Activated B cell treated with CpG ODN at 0.5 μM for 24 hours (primary cell): ENCODE measurements around the gene KLHDC8A. TPM values are rescaled to one million over a fixed set of nuclear protein-coding genes. Genes with fewer than 3 reads are reported as not detected.

Source experiments
- ATAC-seq: fragments of 200-7000 bp; cut with Tn5 transposase; one replicate; pipeline ENCODE4 v1.10.0; 2021; ENCODE audit warnings: low read depth, mild to moderate bottlenecking, moderate library complexity
- CTCF ChIA-PET: fragments of 350-600 bp; sonication (Branson Sonifier 250); formaldehyde crosslinking; loops from one replicate; lab custom pipeline; 2021; ENCODE audit warnings: antibody characterized with exemption; lab: Charles Lee
- POLR2A ChIA-PET: fragments of 350-600 bp; sonication (Branson Sonifier 250); formaldehyde crosslinking; loops from one replicate; lab custom pipeline; 2021; ENCODE audit warnings: antibody characterized with exemption; lab: Charles Lee
- DNase-seq: peaks from one replicate; pipeline ENCODE4 v3.0.0; 2022
- H3K27ac Mint-ChIP-seq: one replicate; pipeline ENCODE4 v1.8.0; 2020; ENCODE audit warnings: mixed read lengths
- H3K27me3 Mint-ChIP-seq: one replicate; pipeline ENCODE4 v1.8.0; 2021; ENCODE audit warnings: mixed read lengths
- H3K36me3 Mint-ChIP-seq: one replicate; pipeline ENCODE4 v1.8.0; 2021; ENCODE audit warnings: low read depth, mixed read lengths
- H3K4me1 Mint-ChIP-seq: one replicate; pipeline ENCODE4 v1.8.0; 2021; ENCODE audit warnings: mixed read lengths
- H3K4me3 Mint-ChIP-seq: one replicate; pipeline ENCODE4 v1.8.0; 2020; ENCODE audit warnings: mild to moderate bottlenecking, mixed read lengths
- H3K9me3 Mint-ChIP-seq: one replicate; pipeline ENCODE4 v1.8.0; 2020; ENCODE audit warnings: mixed read lengths
- CTCF ChIP-seq: fragments of 200-600 bp; IDR thresholded peaks from one replicate; pipeline ENCODE4 v1.8.0; 2022; ENCODE audit warnings: antibody characterized with exemption, mild to moderate bottlenecking
- intact Hi-C: fragments of 100-400 bp; cut with micrococcal nuclease; formaldehyde crosslinking; loops from one replicate; pipeline ENCODE4 v1.15.1; 2024
- total RNA-seq: library from RNA; stranded (reverse); gene quantifications from 2 replicates; pipeline ENCODE4 v1.2.3, GENCODE V29; 2022

Gene KLHDC8A
- total RNA-seq, 1 donor from 2014 or later: 0.07 TPM

GRCh38 chr1:205326812-205327466 is 29.8 kb downstream of the KLHDC8A start:
- ChIA-PET CTCF (interaction anchor here (1.0 to 10.2 kb wide), 4 partner anchors 9 to 197 kb away, joined by 3 to 585 read pairs (median 5); no protein-coding TSS in a partner anchor), POLR2A (interaction anchor here (5.3 to 24.9 kb wide), 2 partner anchors 12 to 39 kb away, joined by 46 to 1622 read pairs; no protein-coding TSS in a partner anchor)
- no peak overlapping the region for H3K27ac Mint-ChIP-seq
- TF ChIP-seq CTCF: no peak
- intact Hi-C loops: no loop called here
- DNase-seq (no peak), ATAC-seq (no peak)
- peaks cover 31% of the 10 kb centered on the region for H3K4me1 Mint-ChIP-seq
- no peak overlapping the region for H3K4me3 Mint-ChIP-seq
- peaks cover 10% of the 10 kb centered on the region for H3K27me3 Mint-ChIP-seq
- H3K9me3 Mint-ChIP-seq: no peaks in the 10 kb centered on the region
- H3K36me3 Mint-ChIP-seq: no peaks in the 10 kb centered on the region

- no peak for TF ChIP-seq CTCF
- Mint-ChIP-seq H3K4me3 (peak overlapping the region; percentile 13), H3K9me3 (no peaks in the 10 kb centered on the region), H3K27ac (peak overlapping the region; percentile 55), H3K4me1 (peaks cover 39% of the 10 kb centered on the region), H3K27me3 (peaks cover 10% of the 10 kb centered on the region), H3K36me3 (peaks cover 12% of the 10 kb centered on the region)
- POLR2A ChIA-PET: interaction anchor here (0.7 to 24.9 kb wide), 5 partner anchors 11 to 258 kb away, joined by 3 to 1622 read pairs (median 5); no protein-coding TSS in a partner anchor
- CTCF ChIA-PET: interaction anchor here (0.6 to 10.2 kb wide), 25 partner anchors 8 to 199 kb away, joined by 3 to 585 read pairs (median 6); no protein-coding TSS in a partner anchor
- no peak for DNase-seq
- no peak for ATAC-seq
- intact Hi-C loops: loop anchor here (1.0 to 2.0 kb wide), 2 partner anchors 15 to 52 kb away; no protein-coding TSS in a partner anchor
Measured at GRCh38 chr1:205325334-205325884, 31.3 kb downstream of the KLHDC8A start.

- H3K4me3 Mint-ChIP-seq: no peak overlapping the region
- DNase-seq: no peak
- intact Hi-C loops: loop anchor here (1.0 to 5.0 kb wide), 3 partner anchors 14 to 97 kb away; partner anchors contain the start of gene TMCC2
- no peak for ATAC-seq
- H3K4me1 Mint-ChIP-seq: peaks cover 43% of the 10 kb centered on the region
- H3K36me3 Mint-ChIP-seq: peaks cover 16% of the 10 kb centered on the region
- H3K27me3 Mint-ChIP-seq: peaks cover 10% of the 10 kb centered on the region
- POLR2A ChIA-PET: interaction anchor here (2.4 to 24.9 kb wide), 3 partner anchors 10 to 37 kb away, joined by 14 to 1622 read pairs (median 46); no protein-coding TSS in a partner anchor
- CTCF ChIA-PET: interaction anchor here (0.8 to 10.2 kb wide), 22 partner anchors 10 to 199 kb away, joined by 3 to 585 read pairs (median 7); no protein-coding TSS in a partner anchor
- no peaks in the 10 kb centered on the region for H3K9me3 Mint-ChIP-seq
- TF ChIP-seq CTCF: no peak
- peak overlapping the region; percentile 55 for H3K27ac Mint-ChIP-seq
Measured at GRCh38 chr1:205324781-205325180, 31.9 kb downstream of the KLHDC8A start.

GRCh38 chr1:205323794-205324193 is 32.9 kb downstream of the KLHDC8A start:
- Mint-ChIP-seq H3K27me3 (peaks cover 6% of the 10 kb centered on the region), H3K4me3 (no peak overlapping the region), H3K4me1 (peaks cover 53% of the 10 kb centered on the region), H3K27ac (peak overlapping the region; percentile 35), H3K9me3 (no peaks in the 10 kb centered on the region), H3K36me3 (peaks cover 23% of the 10 kb centered on the region)
- intact Hi-C loops: loop anchor here (2.0 to 5.0 kb wide), 2 partner anchors 13 to 96 kb away; partner anchors contain the start of gene TMCC2
- no peak for ATAC-seq
- no peak for DNase-seq
- ChIA-PET POLR2A (interaction anchor here (0.6 to 24.9 kb wide), 4 partner anchors 9 to 142 kb away, joined by 4 to 1622 read pairs (median 30); no protein-coding TSS in a partner anchor), CTCF (interaction anchor here (1.0 to 10.2 kb wide), 11 partner anchors 10 to 200 kb away, joined by 3 to 585 read pairs (median 26); no protein-coding TSS in a partner anchor)
- TF ChIP-seq CTCF: no peak
